ENCODE measurements around the gene MYO3B.

DNA sequence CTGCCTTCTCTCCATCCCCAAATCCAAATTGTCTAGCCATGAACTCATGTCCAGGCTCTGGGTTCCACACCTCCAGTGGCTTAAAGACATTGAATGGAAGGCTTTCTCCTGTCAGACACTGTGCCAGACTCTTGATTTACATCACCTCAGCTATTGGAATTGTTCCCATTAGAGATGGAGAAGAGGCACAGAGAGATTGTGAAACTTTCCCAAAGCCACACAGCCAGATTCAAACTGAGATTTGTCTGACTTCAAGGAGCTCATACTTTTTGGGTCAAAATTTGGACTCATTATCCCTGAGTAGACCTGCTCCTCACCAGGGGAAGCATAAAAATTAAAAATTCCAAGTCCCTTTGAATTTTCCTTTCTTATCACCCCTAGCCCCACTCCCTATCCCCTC is 18.9 kb upstream of the MYO3B start:
- TF ChIP-seq POLR2AphosphoS5 (IDR thresholded peaks at IDR 0.05; ENCODE audit: low read depth, low read length): no peak
- no peak for TF ChIP-seq TAF1 (IDR thresholded peaks at IDR 0.05; ENCODE audit: borderline replicate concordance, insufficient read depth, low read length)
- TF ChIP-seq SIN3A (IDR thresholded peaks at IDR 0.05; ENCODE audit: borderline replicate concordance, insufficient read depth, low read length): no peak
